ENCODE measurements around the gene AKAP13.
"Not testable (repeated sequence)": the region's sequence is repeated elsewhere in the genome, so short reads cannot be mapped to it uniquely, and the experiment has no call there.

AKAP13 gene

DNA sequence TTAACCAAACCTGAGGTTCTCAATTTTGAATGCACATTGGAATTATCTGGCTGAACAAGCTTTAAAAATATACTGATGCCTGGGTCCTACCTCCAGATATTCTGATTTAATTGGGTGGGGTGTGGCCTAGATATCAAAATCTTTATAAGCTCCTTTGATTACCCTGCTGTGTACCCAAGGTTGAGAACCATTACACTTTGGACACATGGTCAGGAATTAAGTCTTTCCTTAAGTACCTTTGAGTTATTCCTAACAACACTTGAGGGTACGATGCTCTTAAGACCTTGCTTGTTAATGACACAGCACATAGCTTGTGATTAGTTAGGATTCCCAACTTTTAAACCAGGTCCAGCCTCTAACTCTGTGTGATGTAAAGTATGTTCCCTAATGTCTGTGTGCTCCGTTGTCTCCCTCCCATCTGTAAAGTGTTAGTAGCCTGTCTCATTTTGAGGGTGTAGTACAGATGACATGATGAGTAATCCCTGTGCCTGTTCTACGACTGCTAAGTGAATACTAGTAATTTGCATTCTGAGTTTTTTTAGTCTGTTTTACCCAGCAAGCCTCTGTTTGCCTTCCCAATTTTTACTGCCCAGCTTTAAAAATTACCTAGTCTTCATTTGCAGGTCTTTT is 259.5 kb downstream of the AKAP13 start:
- no peak for DNase-seq

GRCh38 chr15:85642065-85642692 is 261.8 kb downstream of the AKAP13 start:
- no peak for DNase-seq

DNA sequence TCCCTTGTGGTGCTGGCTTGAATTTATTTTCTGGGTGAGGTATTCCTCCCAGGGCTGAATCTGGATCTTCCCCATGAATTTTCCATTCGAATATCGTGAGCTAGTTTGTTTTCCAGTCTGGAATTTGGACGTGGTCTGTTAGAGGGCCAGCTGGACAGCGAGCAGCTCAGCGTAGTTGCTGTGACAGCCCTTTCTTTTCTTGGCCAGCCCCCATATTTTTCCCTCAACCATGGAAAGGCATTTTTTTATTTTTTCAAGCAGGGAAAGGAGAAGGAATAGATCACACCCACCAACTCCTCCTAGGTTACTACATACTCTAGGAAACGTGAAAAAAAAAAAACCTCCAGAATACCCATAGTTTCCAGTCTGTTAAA is 262.3 kb downstream of the AKAP13 start:
- DNase-seq: no peak

- DNase-seq: peak; percentile 42
These were observed 266.2 kb downstream of the AKAP13 start for GRCh38 chr15:85646538-85647091.

- peak; percentile 50 for DNase-seq
These were observed 269.0 kb downstream of the AKAP13 start for GRCh38 chr15:85649372-85649771.

GRCh38 chr15:85651548-85651947 is 271.1 kb downstream of the AKAP13 start:
- no peak for DNase-seq

GRCh38 chr15:85652457-85652856 is 272.1 kb downstream of the AKAP13 start:
- no peak for DNase-seq

- DNase-seq: no peak
These were observed 276.7 kb downstream of the AKAP13 start for GRCh38 chr15:85657132-85657531.

DNA sequence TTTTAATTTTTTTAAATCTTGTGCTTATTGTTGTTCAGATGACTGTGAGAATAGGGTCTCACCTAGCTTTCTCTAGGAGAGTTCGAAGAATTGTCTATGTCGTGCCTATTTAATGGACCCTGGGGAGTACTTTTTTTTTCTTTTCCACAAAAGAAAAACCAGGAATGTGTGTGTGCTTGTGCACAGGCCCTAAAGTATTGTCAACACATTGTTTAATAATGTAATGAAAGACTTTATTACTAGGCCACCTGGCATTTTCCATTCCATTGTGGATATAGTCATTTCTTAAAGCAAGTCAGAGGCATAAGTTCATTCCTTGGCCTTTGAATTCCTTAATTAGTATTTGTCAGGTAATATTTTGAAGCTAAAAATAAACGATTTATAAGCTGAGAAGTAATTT is 278.4 kb downstream of the AKAP13 start:
- DNase-seq: no peak

DNA sequence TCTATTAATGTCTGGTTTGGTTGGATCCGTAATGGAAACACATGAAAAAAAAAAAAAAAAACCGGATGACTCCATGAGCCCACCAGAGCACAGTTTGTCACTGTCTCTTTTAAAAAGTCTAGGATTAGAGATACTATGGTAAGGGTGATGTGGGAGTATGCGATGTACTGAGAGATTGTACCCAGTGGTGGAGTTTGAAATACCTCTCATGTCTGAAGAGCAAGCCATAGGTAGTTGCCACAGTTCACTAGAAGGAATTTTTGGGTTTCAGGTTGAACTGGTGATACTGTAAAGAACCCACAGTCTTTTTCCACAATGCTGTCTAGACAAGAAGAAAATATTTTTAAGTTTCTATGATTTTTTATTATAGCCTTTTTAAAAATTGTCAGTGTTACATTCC is 281.5 kb downstream of the AKAP13 start:
- no peak for DNase-seq

DNA sequence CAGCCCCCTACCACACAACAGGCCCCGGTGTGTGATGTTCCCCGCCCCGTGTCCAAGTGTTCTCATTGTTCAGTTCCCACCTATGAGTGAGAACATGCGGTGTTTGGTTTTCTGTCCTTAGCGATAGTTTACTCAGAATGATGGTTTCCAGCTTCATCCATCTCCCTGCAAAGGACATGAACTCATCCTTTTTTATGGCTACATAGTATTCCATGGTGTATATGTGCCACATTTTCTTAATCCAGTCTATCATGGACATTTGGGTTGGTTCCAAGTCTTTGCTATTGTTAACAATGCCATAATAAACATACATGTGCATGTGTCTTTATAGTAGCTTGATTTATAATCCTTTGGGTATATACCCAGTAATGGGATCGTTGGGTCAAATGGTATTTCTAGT is 285.3 kb downstream of the AKAP13 start:
- not testable (repeated sequence) for DNase-seq

- DNase-seq: peak; percentile 67
These were observed 287.4 kb downstream of the AKAP13 start for GRCh38 chr15:85667491-85668424.

- DNase-seq: no peak
These were observed 290.8 kb downstream of the AKAP13 start for GRCh38 chr15:85671156-85671555.

DNA sequence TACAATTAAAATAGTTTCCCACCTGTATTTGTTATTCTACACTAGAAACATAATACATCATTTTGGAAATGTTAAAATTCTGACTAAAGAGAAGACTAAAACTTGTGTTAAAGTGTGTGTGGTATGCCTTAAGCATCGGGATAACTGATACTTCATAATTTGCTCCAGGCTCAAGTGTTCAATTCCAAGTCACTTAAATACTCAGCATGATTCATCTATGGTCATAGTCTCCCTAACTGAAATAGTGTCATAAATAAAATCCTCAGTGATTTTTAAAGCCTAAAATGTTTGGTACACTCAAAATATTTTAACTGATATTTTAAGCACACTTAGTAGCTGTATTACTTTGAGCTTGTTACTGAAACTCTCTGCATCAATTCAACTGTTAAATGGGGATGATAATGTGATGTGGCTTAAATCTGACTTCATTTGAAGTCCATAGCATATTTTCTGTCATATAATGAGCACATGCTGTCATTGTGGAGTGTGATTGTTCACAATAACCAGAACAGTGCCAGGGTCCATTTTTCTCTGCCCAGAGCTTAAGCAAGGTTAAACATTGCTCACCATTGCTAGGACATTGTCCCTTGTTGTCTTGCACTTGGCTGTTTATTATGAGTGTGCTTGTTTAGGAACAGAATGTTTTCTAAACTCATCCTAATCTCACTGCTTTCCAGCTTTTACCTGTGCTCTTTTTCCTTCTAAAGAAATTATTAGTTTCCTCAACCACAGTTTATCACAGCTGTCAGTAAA is 292.1 kb downstream of the AKAP13 start:
- no peak for DNase-seq

DNA sequence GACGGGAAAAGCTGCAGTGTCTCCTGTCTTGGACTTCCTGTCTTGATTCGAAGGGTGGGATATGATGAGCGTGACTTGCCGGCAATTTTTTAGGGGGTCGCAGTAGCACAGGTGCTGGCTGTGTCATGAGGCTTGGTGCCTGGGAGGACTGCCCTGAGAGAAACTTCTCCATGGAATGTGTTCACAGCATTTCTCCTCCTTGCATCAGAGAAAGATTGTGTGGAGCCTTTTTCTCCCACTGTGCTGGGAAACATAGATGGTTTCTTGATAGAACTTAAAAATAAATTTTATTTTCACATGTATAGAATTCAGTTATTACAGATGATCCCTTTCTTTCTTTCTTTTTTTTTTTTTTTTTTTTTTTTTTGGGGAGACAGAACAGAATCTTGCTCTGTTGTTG is 292.9 kb downstream of the AKAP13 start:
- DNase-seq: no peak

GRCh38 chr15:85676342-85677098 is 296.1 kb downstream of the AKAP13 start:
- DNase-seq: no peak

DNA sequence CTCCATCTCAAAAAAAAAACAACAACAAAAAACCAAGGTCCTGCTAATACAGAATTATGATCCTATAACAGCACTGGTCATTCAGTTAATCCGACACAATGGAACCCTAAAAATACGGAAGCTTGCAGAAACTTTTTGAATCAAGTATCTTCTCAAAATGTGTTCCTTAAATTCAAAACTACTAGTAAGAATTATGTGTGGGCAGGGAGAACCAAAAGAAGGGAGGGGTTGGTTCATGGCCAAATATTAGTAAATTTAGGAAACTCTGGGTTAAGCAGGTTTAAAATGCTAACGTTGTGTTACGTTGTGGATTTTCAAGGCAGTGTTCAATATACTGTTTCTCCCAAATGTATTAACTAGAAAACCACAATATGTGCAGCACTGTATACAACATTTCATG is 298.8 kb downstream of the AKAP13 start:
- no peak for DNase-seq

- DNase-seq: no peak
These were observed 301.0 kb downstream of the AKAP13 start for GRCh38 chr15:85681386-85681785.

DNA sequence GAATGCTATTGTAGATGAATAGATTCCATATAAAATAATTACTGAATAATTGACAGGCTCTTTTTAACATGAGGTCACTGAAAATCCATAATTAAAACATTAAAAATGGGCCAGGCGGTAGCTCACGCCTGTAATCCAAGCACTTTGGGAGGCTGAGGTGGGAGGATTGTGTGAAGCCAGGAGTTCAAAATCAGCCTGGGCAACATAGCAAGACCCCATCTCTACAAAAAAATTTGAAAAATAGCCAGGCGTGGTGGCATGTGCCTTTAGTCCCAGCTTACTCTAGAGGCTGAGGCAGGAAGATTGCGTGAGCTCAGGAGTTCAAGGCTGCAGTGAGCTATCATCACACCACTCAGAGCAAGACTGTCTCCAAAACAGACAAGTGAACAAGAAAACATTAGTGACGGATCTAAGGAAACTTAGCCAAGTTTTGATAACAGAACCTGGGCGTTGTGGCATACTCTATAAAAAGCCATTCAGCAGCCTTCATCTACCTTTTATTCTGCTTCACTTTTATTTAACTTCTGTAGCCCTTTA is 303.8 kb downstream of the AKAP13 start:
- no peak for DNase-seq

DNA sequence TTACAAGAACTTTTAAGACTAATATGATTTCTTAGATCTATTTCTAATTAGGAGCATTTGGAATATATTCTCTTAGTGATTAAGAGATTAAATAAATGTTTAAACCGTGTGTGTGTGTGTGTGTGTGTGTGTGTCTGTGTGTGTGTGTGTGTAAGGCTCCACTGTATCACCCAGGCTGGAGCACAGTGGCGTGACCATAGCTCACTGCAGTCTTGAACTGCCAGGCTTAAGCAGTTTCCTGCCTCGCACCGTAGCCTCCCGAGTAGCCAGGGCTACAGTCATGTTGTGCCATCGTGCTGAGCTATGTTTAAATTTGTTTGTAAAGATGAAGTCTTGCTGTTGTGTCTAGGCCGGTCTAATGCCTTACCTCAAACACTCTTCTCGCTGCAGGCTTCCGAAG is 305.0 kb downstream of the AKAP13 start:
- DNase-seq: no peak

- no peak for DNase-seq
These were observed 306.9 kb downstream of the AKAP13 start for GRCh38 chr15:85687329-85687728.

DNA sequence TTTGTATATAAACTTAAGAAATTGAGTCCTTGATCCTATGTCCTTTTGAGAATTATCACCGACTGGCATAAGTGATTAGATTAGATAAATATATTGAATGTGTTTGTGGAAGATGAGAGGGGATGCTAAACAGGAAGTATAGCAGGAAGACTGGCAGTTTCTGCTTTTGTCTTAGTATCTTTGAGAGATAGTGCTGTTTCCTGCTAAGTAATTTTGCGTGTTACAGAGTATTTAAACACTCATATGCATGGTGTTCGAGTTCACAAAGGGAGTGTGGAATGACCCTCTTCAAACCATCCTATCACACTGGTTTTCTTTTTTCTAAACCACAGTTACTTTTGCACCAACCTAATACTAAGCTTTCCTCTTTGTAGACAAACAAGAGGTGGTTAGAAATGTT is 308.3 kb downstream of the AKAP13 start:
- DNase-seq: no peak
